Sigmoid colon (tissue), 4 donors: ENCODE data around the gene PWP2.
"Not testable (repeated sequence)": the region's sequence is repeated elsewhere in the genome, so short reads cannot be mapped to it uniquely, and the experiment has no call there.

Experiments used
- POLR2AphosphoS5 ChIP-seq, 4 donors: sonication (generic); formaldehyde crosslinking; IDR thresholded peaks; one replicate each; pipeline ENCODE4 v1.6.1; 2017; ENCODE audit warnings: antibody characterized with exemption in 4 of 4
- TF ChIP-seq, protein P1 (sequence below), 4 experiments: fragments of 450-650 bp in 3 of 4; fragments of 200-600 bp in 1 of 4; IDR thresholded peaks; one replicate each; pipeline ENCODE4 v1.5.1; 2016 to 2019; ENCODE audit warnings: antibody characterized with exemption in 4 of 4, mild to moderate bottlenecking in 3 of 4, moderate library complexity in 2 of 4

GRCh38 chr21:44160821-44161220 lies 53.6 kb downstream of the PWP2 start:
- TF ChIP-seq POLR2AphosphoS5 (IDR thresholded peaks at IDR 0.05) = not testable (repeated sequence)
- TF ChIP-seq, protein P1, sequence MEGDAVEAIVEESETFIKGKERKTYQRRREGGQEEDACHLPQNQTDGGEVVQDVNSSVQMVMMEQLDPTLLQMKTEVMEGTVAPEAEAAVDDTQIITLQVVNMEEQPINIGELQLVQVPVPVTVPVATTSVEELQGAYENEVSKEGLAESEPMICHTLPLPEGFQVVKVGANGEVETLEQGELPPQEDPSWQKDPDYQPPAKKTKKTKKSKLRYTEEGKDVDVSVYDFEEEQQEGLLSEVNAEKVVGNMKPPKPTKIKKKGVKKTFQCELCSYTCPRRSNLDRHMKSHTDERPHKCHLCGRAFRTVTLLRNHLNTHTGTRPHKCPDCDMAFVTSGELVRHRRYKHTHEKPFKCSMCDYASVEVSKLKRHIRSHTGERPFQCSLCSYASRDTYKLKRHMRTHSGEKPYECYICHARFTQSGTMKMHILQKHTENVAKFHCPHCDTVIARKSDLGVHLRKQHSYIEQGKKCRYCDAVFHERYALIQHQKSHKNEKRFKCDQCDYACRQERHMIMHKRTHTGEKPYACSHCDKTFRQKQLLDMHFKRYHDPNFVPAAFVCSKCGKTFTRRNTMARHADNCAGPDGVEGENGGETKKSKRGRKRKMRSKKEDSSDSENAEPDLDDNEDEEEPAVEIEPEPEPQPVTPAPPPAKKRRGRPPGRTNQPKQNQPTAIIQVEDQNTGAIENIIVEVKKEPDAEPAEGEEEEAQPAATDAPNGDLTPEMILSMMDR (IDR thresholded peaks at IDR 0.05) = not testable (repeated sequence)
